IMR-90 (cell line): ENCODE data around the gene PCGF5. TPM values are rescaled to one million over a fixed set of nuclear protein-coding genes. Genes with fewer than 3 reads are reported as not detected.

Experiments
- ATAC-seq: fragments of 200-7000 bp; cut with Tn5 transposase; 2 replicates; pipeline ENCODE4 v1.9.1; 2020; ENCODE audit warnings: low read depth, mild to moderate bottlenecking, moderate library complexity
- BruUV-seq: library from RNA; stranded (reverse); fragments of 400-500 nt; replicated peaks from 2 replicates; lab custom pipeline; 2021; lab: Mats Ljungman, UMichigan
- CTCF ChIA-PET: fragments of 300-600 bp; formaldehyde crosslinking; extraction: SDS; loops from one replicate; lab custom pipeline; 2021; ENCODE audit warnings: antibody characterized with exemption; lab: Yijun Ruan, JAX
- POLR2A ChIA-PET: fragments of 300-600 bp; sonication (Branson Sonifier 250); formaldehyde crosslinking; loops from one replicate; lab custom pipeline; 2022; ENCODE audit warnings: antibody characterized with exemption; ENCODE audit not compliant: unreplicated experiment; lab: Charles Lee
- DNase-seq: peaks from one replicate; pipeline ENCODE4 v3.0.0; 2013
- H2AFZ ChIP-seq: replicated peaks from 2 replicates; pipeline ENCODE3; 2013; ENCODE audit warnings: low read length, mild to moderate bottlenecking; ENCODE audit not compliant: poor library complexity
- H2AK5ac ChIP-seq: 2 replicates; pipeline ENCODE4 v1.6.1; 2013; ENCODE audit warnings: low read depth, low read length, inconsistent platforms
- H2AK9ac ChIP-seq: replicated peaks from 2 replicates; pipeline ENCODE3; 2013; ENCODE audit warnings: mild to moderate bottlenecking, low read depth, low read length, moderate library complexity; ENCODE audit not compliant: poor library complexity
- H2BK120ac ChIP-seq: 2 replicates; pipeline ENCODE4 v1.6.1; 2013; ENCODE audit warnings: low read depth, low read length, inconsistent platforms
- H2BK15ac ChIP-seq: 3 replicates; pipeline ENCODE4 v1.6.1; 2013; ENCODE audit warnings: low read depth, low read length, inconsistent platforms
- H2BK20ac ChIP-seq: 2 replicates; pipeline ENCODE4 v1.6.1; 2013; ENCODE audit warnings: low read depth, mild to moderate bottlenecking, inconsistent platforms, low read length, moderate library complexity
- H2BK5ac ChIP-seq: 2 replicates; pipeline ENCODE4 v1.6.1; 2013; ENCODE audit warnings: mild to moderate bottlenecking, low read depth, low read length, inconsistent platforms; ENCODE audit not compliant: poor library complexity, severe bottlenecking
- H3K14ac ChIP-seq: replicated peaks from 2 replicates; pipeline ENCODE4 v1.6.1; 2013; ENCODE audit warnings: low read depth, low read length, inconsistent platforms
- H3K18ac ChIP-seq: 2 replicates; pipeline ENCODE4 v1.6.1; 2013; ENCODE audit warnings: low read depth, low read length, control low read depth
- H3K23ac ChIP-seq: 2 replicates; pipeline ENCODE4 v1.6.1; 2013; ENCODE audit warnings: low read depth, low read length, inconsistent platforms
- H3K27ac ChIP-seq: 2 replicates; pipeline ENCODE4 v1.5.1; 2013; ENCODE audit warnings: mild to moderate bottlenecking, control low read depth, low read length; ENCODE audit not compliant: insufficient read depth
- H3K27me3 ChIP-seq: 2 replicates; pipeline ENCODE4 v1.6.1; 2013; ENCODE audit warnings: low read length; ENCODE audit not compliant: control insufficient read depth, insufficient read depth
- H3K36me3 ChIP-seq: 2 replicates; pipeline ENCODE4 v1.6.1; 2013; ENCODE audit warnings: low read length, mixed read lengths; ENCODE audit not compliant: control insufficient read depth, insufficient read depth
- H3K4ac ChIP-seq: 2 replicates; pipeline ENCODE4 v1.6.1; 2013; ENCODE audit warnings: low read depth, low read length, inconsistent platforms
- H3K4me1 ChIP-seq: 2 replicates; pipeline ENCODE4 v1.6.1; 2013; ENCODE audit warnings: low read length, mixed read lengths; ENCODE audit not compliant: control insufficient read depth, insufficient read depth
- H3K4me2 ChIP-seq: 2 replicates; pipeline ENCODE4 v1.6.1; 2013; ENCODE audit warnings: low read depth, mild to moderate bottlenecking, control low read depth, low read length, moderate library complexity
- H3K4me3 ChIP-seq: 2 replicates; pipeline ENCODE4 v1.5.1; 2013; ENCODE audit warnings: low read depth, mild to moderate bottlenecking, control low read depth, low read length, moderate library complexity; ENCODE audit not compliant: insufficient read depth
- H3K56ac ChIP-seq: 2 replicates; pipeline ENCODE4 v1.6.1; 2013; ENCODE audit warnings: low read length, inconsistent platforms; ENCODE audit not compliant: insufficient read depth; ENCODE audit errors: extremely low read depth
- H3K79me1 ChIP-seq, 2 experiments: 2 replicates each; pipeline ENCODE4 v1.6.1; 2013; ENCODE audit warnings: low read length in 2 of 2, inconsistent platforms in 1 of 2, low read depth in 1 of 2
- H3K9ac ChIP-seq: 2 replicates; pipeline ENCODE4 v1.6.1; 2013; ENCODE audit warnings: low read depth, low read length, control low read depth
- H3K9me1 ChIP-seq: 2 replicates; pipeline ENCODE4 v1.6.1; 2013; ENCODE audit warnings: low read length, inconsistent platforms; ENCODE audit not compliant: insufficient read depth
- H3K9me3 ChIP-seq: 2 replicates; pipeline ENCODE4 v1.6.1; 2013; ENCODE audit warnings: low read length; ENCODE audit not compliant: control insufficient read depth, insufficient read depth
- H4K20me1 ChIP-seq: 2 replicates; pipeline ENCODE4 v1.6.1; 2013; ENCODE audit warnings: low read length, inconsistent platforms; ENCODE audit not compliant: insufficient read depth
- H4K5ac ChIP-seq: 2 replicates; pipeline ENCODE4 v1.6.1; 2013; ENCODE audit warnings: mild to moderate bottlenecking, low read depth, low read length, control low read depth
- H4K8ac ChIP-seq, 2 experiments: 2 replicates each; pipeline ENCODE4 v1.6.1; 2013; ENCODE audit warnings: low read depth in 2 of 2, low read length in 2 of 2, control low read depth in 1 of 2, inconsistent platforms in 1 of 2
- H4K91ac ChIP-seq: 2 replicates; pipeline ENCODE4 v1.6.1; 2013; ENCODE audit warnings: low read depth, low read length, inconsistent platforms; ENCODE audit not compliant: insufficient read depth
- BHLHE40 ChIP-seq: fragments of 150-350 bp; IDR thresholded peaks from 2 replicates; pipeline ENCODE4 v1.6.1; 2016; ENCODE audit warnings: mild to moderate bottlenecking, low read depth, low read length
- CTCF ChIP-seq: conservative IDR thresholded peaks from 2 replicates; pipeline ENCODE4 v1.5.1; 2012; ENCODE audit warnings: mild to moderate bottlenecking, low read depth, low read length, improper control_type of control experiment
- FOS ChIP-seq: fragments of 150-350 bp; IDR thresholded peaks from 2 replicates; pipeline ENCODE4 v1.6.1; 2016; ENCODE audit warnings: low read depth, low read length
- MAFK ChIP-seq: IDR thresholded peaks from 2 replicates; pipeline ENCODE4 v1.6.1; 2012; ENCODE audit warnings: low read depth, low read length, improper control_type of control experiment
- MAZ ChIP-seq: IDR thresholded peaks from 2 replicates; pipeline ENCODE4 v1.6.1; 2012; ENCODE audit warnings: low read depth, mild to moderate bottlenecking, low read length, improper control_type of control experiment, moderate library complexity, borderline replicate concordance
- POLR2A ChIP-seq: IDR thresholded peaks from 2 replicates; pipeline ENCODE4 v1.6.1; 2012; ENCODE audit warnings: mild to moderate bottlenecking, low read depth, low read length
- RAD21 ChIP-seq: IDR thresholded peaks from 2 replicates; pipeline ENCODE4 v1.6.1; 2012; ENCODE audit warnings: low read length, improper control_type of control experiment
- RCOR1 ChIP-seq: IDR thresholded peaks from 2 replicates; pipeline ENCODE4 v1.6.1; 2012; ENCODE audit warnings: mild to moderate bottlenecking, low read length, improper control_type of control experiment; ENCODE audit not compliant: insufficient replicate concordance
- SMC3 ChIP-seq: fragments of 150-350 bp; IDR thresholded peaks from 2 replicates; pipeline ENCODE4 v1.6.1; 2016; ENCODE audit warnings: low read depth, mild to moderate bottlenecking, antibody characterized with exemption, low read length, moderate library complexity
- WGBS, 2 experiments: methylation state at CpG; one replicate each; pipeline versions ENCODE4 v1.1.5 to v1.1.7; 2013; ENCODE audit warnings: missing lambda C conversion rate in 2 of 2; ENCODE audit not compliant: insufficient read length in 1 of 2; ENCODE audit errors: extremely low coverage in 2 of 2; 5-methylcytosine and 5-hydroxymethylcytosine counted together
- dilution Hi-C: fragments of 300-500 bp; cut with HindIII; formaldehyde crosslinking; loops from one replicate; pipeline ENCODE4 v1.14.3; 2018; ENCODE audit warnings: low sequenced_read_pairs; ENCODE audit not compliant: unreplicated experiment
- in situ Hi-C: fragments of 300-500 bp; cut with MboI; formaldehyde crosslinking; loops from 3 replicates; pipeline ENCODE4 v1.14.3; 2019; ENCODE audit warnings: low sequenced_read_pairs, inconsistent platforms, mixed read lengths
- intact Hi-C: fragments of 100-400 bp; cut with micrococcal nuclease; formaldehyde crosslinking; loops from 2 replicates; pipeline ENCODE4 v1.10.0; 2022
- polyA plus RNA-seq, 3 experiments: library from polyadenylated mRNA; depleted of rRNA; stranded (reverse); fragments of >200 nt; gene quantifications; 2 replicates each; pipeline ENCODE4 v1.2.3, GENCODE V29; 2012; ENCODE audit warnings: low replicate concordance in 1 of 3
- total RNA-seq: library from RNA; depleted of rRNA; stranded (reverse); fragments of >200 nt; gene quantifications from 2 replicates; pipeline ENCODE4 v1.2.3, GENCODE V29; 2012

PCGF5 gene
- total and polyA plus RNA-seq, 2 of the 4 experiments (the other 2 are of a cell fraction), result 9.0 to 18.1 TPM

DNA sequence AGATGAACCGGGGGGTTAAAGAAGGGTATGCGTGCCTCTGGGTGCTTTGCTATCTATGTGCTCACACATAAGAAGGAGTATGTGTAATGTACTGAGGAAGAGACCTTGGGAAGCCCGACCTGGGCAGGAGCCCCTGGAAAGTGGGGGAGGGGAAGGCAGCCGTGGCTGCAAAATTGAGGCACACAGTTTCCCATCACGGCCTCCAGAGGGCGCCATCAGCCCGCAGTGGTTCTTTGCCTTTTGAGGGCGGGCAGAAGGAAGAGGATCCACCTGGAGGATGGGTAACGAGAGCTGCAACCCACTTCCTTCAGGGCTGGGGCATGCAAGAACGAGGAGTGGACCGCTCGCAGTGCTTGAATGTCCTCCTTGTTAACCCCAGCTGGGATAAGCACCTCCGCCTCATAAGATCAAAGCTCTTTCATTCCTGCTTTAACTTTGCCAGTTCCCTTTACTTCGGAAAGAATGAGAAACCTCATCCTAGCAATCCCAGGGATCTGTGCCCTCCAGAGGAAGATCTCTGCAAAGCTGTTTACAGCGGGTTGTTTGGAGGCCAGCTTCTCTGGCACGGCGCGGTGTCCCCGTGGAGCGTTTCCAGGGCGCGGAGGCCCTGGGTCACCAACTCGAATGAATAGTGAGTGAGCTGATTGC is 77.9 kb downstream of the PCGF5 start:
- H2AK9ac ChIP-seq, result peak overlapping the region; percentile 3
- CTCF ChIA-PET, result interaction anchor here (0.6 to 2.7 kb wide), 33 partner anchors 9 to 613 kb away, joined by 3 to 19 read pairs (median 4); partner anchors contain the start of gene PPP1R3C
- peak overlapping the region; percentile 38 for H3K4me3 ChIP-seq
- peak overlapping the region; percentile 71 for H3K4me2 ChIP-seq
- WGBS, 2 experiments, result 9% methylated on average over 13 of the region's 23 CpGs; no CpG with 5 or more reads in 1 of the 2 experiments
- no peaks in the 10 kb centered on the region for H4K20me1 ChIP-seq
- H4K91ac ChIP-seq, result peak overlapping the region; percentile 74
- H2AK5ac ChIP-seq, result peak overlapping the region; percentile 39; the same call in 1 of the 2 replicates
- H3K79me1 ChIP-seq, result no peaks in the 10 kb centered on the region
- no peaks in the 10 kb centered on the region for H3K9me3 ChIP-seq
- peak overlapping the region; percentile 20 for H3K9ac ChIP-seq
- DNase-seq, result peak; percentile 81
- POLR2A ChIA-PET, result interaction anchor here (1.3 to 1.5 kb wide), 2 partner anchors 71 to 335 kb away, joined by 4 to 7 read pairs; partner anchors contain the start of gene PPP1R3C
- no peaks in the 10 kb centered on the region for H3K36me3 ChIP-seq
- H2BK5ac ChIP-seq, result peak overlapping the region; percentile 36
- H3K9me1 ChIP-seq, result no peaks in the 10 kb centered on the region; the same call in 1 of the 2 replicates
- ATAC-seq, result peak; percentile 91
- H4K5ac ChIP-seq, result peak overlapping the region; percentile 50
- H3K4me1 ChIP-seq, result peaks cover 7% of the 10 kb centered on the region
- H3K56ac ChIP-seq, result peak overlapping the region; percentile 55; the same call in 1 of the 2 replicates
- peak overlapping the region; percentile 62 for H3K4ac ChIP-seq
- TF ChIP-seq BHLHE40 (no peak), FOS (no peak), POLR2A (0 out of 2 replicates have a peak, but pooled peaks have one; percentile 53), RAD21 (peak; percentile 97), RCOR1 (peak; percentile 19), CTCF (peak; percentile 97), MAFK (peak; percentile 17; the same call in 1 of the 2 replicates), SMC3 (peak; percentile 91), MAZ (peak; percentile 32; the same call in 1 of the 2 replicates)
- peak overlapping the region; percentile 97 for H2AFZ ChIP-seq
- peak overlapping the region; percentile 84 for H2BK120ac ChIP-seq
- peak overlapping the region; percentile 51; the same call in 1 of the 3 replicates for H2BK15ac ChIP-seq
- dilution Hi-C loops (no loop called here), intact Hi-C loops (loop anchor here (1.0 to 10.0 kb wide), 9 partner anchors 72 to 615 kb away; partner anchors contain the start of gene HECTD2), in situ Hi-C loops (loop anchor here (5.0 to 10.0 kb wide), 3 partner anchors 89 to 616 kb away; partner anchors contain the start of gene PPP1R3C)
- peak overlapping the region; percentile 78 for H2BK20ac ChIP-seq
- H3K27me3 ChIP-seq, result no peaks in the 10 kb centered on the region
- H3K14ac ChIP-seq, result peak overlapping the region; percentile 77
- H3K27ac ChIP-seq, result peak overlapping the region; percentile 44
- peak overlapping the region; percentile 40 for H3K18ac ChIP-seq
- BruUV-seq, result no TSS peak
- H3K23ac ChIP-seq, result peak overlapping the region; percentile 75
- H4K8ac ChIP-seq, result peak overlapping the region; percentile 13 to 93
